H7 (cell line): ENCODE data around the gene DLGAP5. TPM values are rescaled to one million over a fixed set of nuclear protein-coding genes. Genes with fewer than 3 reads are reported as not detected.
A peak's percentile ranks its signal among the peaks of the same experiment; 100 is the strongest.

Source experiments
- DNase-seq: peaks from one replicate; pipeline ENCODE4 v3.0.0; 2012
- H3K27me3 ChIP-seq: 2 replicates; pipeline ENCODE4 v1.6.0; 2011; ENCODE audit warnings: mild to moderate bottlenecking, low read length; ENCODE audit not compliant: control insufficient read depth, insufficient read depth
- H3K36me3 ChIP-seq: replicated peaks from 2 replicates; pipeline ENCODE4 v1.5.1; 2011; ENCODE audit warnings: low read length; ENCODE audit not compliant: control insufficient read depth, insufficient read depth
- H3K4me3 ChIP-seq: 2 replicates; pipeline ENCODE4 v1.5.1; 2011; ENCODE audit warnings: low read depth, mild to moderate bottlenecking, control low read depth, low read length, moderate library complexity; ENCODE audit not compliant: insufficient read depth
- total RNA-seq: library from RNA; depleted of rRNA; stranded (reverse); fragments of >200 nt; shearing (Covaris generic); gene quantifications from 2 replicates; pipeline ENCODE4 v1.2.3, GENCODE V29; 2014; rRNA removed

Gene DLGAP5
- 102 and 147 TPM in 2 replicates for total RNA-seq

GRCh38 chr14:55191203-55192053 is at the start of gene DLGAP5:
Gene DLGAP5 (minus strand): TSS chr14:55191585. CDS start chr14:55189179, 2,406 bp downstream.
- H3K4me3 ChIP-seq, result peak within 1 kb of the TSS; percentile 84
- no peaks in the 10 kb centered on the region for H3K27me3 ChIP-seq
- peak; percentile 87 for DNase-seq
- no peaks in the 10 kb centered on the region; the same call in 1 of the 2 replicates for H3K36me3 ChIP-seq

GRCh38 chr14:55240526-55241178 is 49.3 kb upstream of the DLGAP5 start:
- Histone ChIP-seq H3K4me3 (peak overlapping the region; percentile 12; the same call in 1 of the 2 replicates), H3K27me3 (peaks cover 17% of the 10 kb centered on the region)

GRCh38 chr14:55239320-55239719 is 47.9 kb upstream of the DLGAP5 start:
- peaks cover 17% of the 10 kb centered on the region for H3K27me3 ChIP-seq
- H3K36me3 ChIP-seq, result no peaks in the 10 kb centered on the region
- H3K4me3 ChIP-seq, result no peak overlapping the region
- no peak for DNase-seq

More at GRCh38 chr14:55240526-55241178, 49.3 kb upstream of the DLGAP5 start:
- peak; percentile 84 for DNase-seq
- no peaks in the 10 kb centered on the region for H3K36me3 ChIP-seq

GRCh38 chr14:55238019-55238680 is 46.8 kb upstream of the DLGAP5 start:
- peaks cover 17% of the 10 kb centered on the region for H3K27me3 ChIP-seq
- no peak for DNase-seq

GRCh38 chr14:55233591-55233990 is 42.2 kb upstream of the DLGAP5 start:
- DNase-seq, result no peak
- Histone ChIP-seq H3K27me3 (no peaks in the 10 kb centered on the region), H3K36me3 (no peaks in the 10 kb centered on the region), H3K4me3 (no peak overlapping the region)

More at GRCh38 chr14:55238019-55238680, 46.8 kb upstream of the DLGAP5 start:
- no peak overlapping the region for H3K4me3 ChIP-seq
- H3K36me3 ChIP-seq, result no peaks in the 10 kb centered on the region

GRCh38 chr14:55228261-55228660 is 36.9 kb upstream of the DLGAP5 start:
- Histone ChIP-seq H3K36me3 (no peaks in the 10 kb centered on the region), H3K27me3 (no peaks in the 10 kb centered on the region), H3K4me3 (no peak overlapping the region)
- DNase-seq, result no peak

- DNase-seq, result no peak
- no peak overlapping the region for H3K4me3 ChIP-seq
- H3K27me3 ChIP-seq, result no peaks in the 10 kb centered on the region
- no peaks in the 10 kb centered on the region for H3K36me3 ChIP-seq
Observed at GRCh38 chr14:55223364-55223763, 32.0 kb upstream of the DLGAP5 start.

GRCh38 chr14:55221968-55222367 is 30.6 kb upstream of the DLGAP5 start:
- DNase-seq, result no peak
- Histone ChIP-seq H3K27me3 (no peaks in the 10 kb centered on the region), H3K4me3 (no peak overlapping the region), H3K36me3 (no peaks in the 10 kb centered on the region)

- no peak for DNase-seq
- no peak overlapping the region for H3K4me3 ChIP-seq
- H3K27me3 ChIP-seq, result no peaks in the 10 kb centered on the region
- no peaks in the 10 kb centered on the region for H3K36me3 ChIP-seq
Observed at GRCh38 chr14:55221186-55221585, 29.8 kb upstream of the DLGAP5 start.

GRCh38 chr14:55220230-55220629 is 28.8 kb upstream of the DLGAP5 start:
- no peaks in the 10 kb centered on the region for H3K36me3 ChIP-seq
- no peak for DNase-seq
- H3K4me3 ChIP-seq, result no peak overlapping the region
- no peaks in the 10 kb centered on the region for H3K27me3 ChIP-seq

GRCh38 chr14:55212634-55213033 is 21.2 kb upstream of the DLGAP5 start:
- Histone ChIP-seq H3K36me3 (no peaks in the 10 kb centered on the region), H3K27me3 (no peaks in the 10 kb centered on the region; the same call in none of the 2 replicates), H3K4me3 (no peak overlapping the region)
- no peak for DNase-seq

- H3K36me3 ChIP-seq, result no peaks in the 10 kb centered on the region
- DNase-seq, result no peak
- no peaks in the 10 kb centered on the region; the same call in none of the 2 replicates for H3K27me3 ChIP-seq
- H3K4me3 ChIP-seq, result no peak overlapping the region
Observed at GRCh38 chr14:55207832-55208231, 16.4 kb upstream of the DLGAP5 start.

GRCh38 chr14:55206175-55206693 is 14.8 kb upstream of the DLGAP5 start:
- DNase-seq, result no peak
- H3K27me3 ChIP-seq, result no peaks in the 10 kb centered on the region; the same call in none of the 2 replicates
- H3K36me3 ChIP-seq, result no peaks in the 10 kb centered on the region
- H3K4me3 ChIP-seq, result no peak overlapping the region
